GM19240 (cell line): ENCODE measurements around the gene FH.

Source experiments
- DNase-seq: peaks from one replicate; pipeline ENCODE4 v3.0.0; 2011; ENCODE audit warnings: low spot score; ENCODE audit not compliant: insufficient read length

FH gene

DNA sequence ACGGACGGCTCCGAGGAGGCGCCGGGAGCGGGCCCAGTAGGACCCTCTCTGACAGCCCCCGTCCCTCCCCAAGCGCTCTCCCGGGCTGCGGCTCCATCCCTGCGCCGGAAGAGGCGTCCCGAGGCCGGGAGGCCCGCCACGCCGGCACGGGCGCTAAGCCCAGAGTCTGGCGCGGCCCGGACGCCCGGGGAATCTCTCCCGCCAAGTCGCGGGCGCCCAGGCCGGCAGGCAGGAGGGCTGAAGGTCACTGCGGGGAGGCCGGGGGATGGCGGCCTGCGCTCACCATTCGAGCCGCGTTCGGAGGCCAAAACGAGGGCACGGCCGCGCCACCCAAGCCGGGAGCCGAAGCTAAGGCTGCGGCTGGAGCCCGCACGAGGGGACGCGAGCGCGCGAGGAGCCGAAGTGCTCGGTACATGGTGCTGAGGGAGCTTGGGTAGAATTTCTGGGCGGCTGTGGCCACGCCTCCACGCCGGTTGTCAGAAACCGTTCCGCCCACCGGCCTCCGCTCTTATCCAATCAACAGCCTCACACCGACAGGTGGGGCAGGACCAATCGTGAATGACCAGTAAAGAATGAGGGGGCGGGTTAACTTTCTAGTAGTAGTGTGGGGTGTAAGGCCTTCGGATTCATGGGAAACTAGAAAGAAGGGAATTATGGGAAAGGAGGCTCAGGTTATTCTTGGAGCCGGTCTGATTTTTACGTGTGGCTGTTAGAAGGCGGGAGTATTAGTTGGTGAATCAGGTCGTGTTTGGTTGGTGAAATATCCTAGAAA lies at the start of gene FH:
Gene FH, minus strand, starts transcription at position 448 of the 772 bp plus-strand sequence. Its CDS starts 33 bp downstream, at position 415.
- peak; percentile 57 for DNase-seq

DNA sequence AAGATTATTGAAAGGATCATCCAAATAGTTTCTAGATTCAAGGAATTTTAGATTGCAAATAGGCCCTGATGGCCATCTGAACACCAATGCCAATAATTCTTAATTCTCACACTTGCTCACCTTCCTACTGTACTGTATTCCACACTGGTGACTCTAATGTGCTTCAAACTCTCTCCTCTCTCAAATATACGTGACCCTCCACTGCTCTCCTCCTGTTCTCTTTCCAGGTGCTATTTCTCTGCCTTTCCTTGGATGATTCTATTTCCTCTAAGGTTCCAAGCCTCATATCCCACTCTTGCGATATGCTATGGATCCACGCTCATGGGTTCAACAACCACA lies 41.3 kb upstream of the FH start:
- DNase-seq: no peak

DNA sequence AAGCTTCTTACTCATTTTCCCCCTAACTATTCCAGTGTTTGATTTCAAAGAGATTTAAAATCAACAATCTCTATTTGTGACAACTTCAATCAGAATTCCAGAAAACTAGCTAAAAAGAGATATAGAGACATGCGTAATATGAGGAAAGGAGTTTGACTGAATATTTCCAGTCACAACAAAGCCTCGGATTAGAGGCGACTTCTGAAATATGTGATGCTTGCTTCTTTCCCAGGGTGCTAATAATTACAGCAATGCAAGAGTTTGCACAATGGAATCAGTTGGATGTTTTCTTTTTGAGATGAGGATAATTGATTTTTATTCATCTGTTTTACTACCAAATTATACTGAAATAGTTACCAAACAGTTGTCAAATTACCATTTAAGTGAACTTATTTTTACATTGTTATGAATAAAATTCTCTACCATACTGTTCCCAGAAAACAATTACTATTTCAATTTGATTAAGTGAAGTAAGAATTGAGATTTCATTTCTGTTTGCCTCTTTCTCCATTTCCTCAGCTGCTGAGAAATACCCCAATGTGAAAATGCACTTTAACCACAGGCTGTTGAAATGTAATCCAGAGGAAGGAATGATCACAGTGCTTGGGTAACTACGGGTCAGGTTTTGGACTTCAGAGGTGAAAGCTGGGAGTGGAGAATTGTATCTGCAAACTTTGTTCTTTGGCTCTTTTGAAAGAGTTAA lies 40.7 kb upstream of the FH start:
- no peak for DNase-seq

DNA sequence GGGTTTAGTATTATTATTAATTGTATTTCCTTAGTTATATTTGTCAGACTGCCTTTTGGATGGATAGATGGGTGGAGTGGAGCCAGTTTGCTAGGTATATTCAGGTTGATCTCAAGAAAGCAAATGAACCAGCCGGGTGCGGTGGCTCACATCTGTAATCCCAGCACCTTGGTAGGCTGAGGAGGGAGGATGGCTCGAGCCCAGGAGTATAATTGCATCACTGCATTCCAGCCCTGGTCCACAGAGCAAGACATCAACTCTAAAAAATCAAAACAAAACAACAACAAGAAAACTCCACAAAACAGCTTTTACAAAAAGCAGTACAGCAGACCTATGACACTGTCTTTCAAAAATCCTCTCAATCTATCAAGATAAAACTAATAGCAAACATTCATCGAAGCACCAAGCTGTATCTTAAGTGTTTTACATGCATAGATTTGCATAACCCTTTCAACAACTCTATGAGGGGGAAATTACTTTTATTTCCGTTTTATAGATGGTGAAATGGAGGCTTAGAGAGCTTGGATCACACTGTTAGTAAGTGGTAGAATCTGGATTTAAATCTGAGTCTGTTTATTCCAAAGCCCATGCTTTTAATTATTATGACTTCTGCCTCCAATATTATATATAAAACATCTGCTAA lies 38.1 kb upstream of the FH start:
- no peak for DNase-seq

DNA sequence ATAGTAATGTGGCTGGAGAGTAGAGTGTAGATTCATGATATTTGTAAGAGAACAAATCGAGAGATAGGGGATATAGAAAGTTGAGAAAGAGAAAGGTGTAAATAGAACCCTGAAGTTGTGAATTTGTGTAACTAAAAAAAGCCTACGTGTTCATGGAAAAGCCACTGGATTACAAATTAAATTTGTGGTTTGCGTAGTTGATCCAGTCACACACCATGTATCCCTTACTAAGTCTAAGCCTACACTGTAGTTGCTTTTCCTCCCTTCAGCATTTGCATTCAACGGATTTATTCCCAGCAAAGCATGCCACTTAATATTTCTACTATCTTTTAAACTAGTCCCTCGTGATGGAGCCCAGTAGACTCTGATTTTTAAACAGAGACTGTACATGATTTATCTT lies 37.5 kb upstream of the FH start:
- no peak for DNase-seq

DNA sequence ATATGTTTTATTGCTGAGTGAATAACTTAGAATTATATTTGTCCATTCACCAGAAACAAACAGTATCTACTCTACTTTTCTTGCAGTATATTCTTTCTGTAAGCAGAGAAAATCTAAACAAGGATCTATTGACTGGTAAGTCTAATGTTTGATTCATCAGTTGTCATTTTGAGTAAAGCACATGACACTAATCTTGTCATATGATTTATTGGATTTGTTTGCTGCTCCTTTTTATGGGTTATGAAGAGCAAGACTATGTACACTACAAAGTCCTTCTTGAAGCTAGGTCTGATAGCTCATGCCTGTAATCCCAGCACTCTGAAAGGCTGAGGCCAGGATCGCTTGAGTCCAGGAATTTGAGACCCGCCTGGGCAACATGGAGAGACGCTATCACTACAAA lies 36.0 kb upstream of the FH start:
- DNase-seq: no peak

DNA sequence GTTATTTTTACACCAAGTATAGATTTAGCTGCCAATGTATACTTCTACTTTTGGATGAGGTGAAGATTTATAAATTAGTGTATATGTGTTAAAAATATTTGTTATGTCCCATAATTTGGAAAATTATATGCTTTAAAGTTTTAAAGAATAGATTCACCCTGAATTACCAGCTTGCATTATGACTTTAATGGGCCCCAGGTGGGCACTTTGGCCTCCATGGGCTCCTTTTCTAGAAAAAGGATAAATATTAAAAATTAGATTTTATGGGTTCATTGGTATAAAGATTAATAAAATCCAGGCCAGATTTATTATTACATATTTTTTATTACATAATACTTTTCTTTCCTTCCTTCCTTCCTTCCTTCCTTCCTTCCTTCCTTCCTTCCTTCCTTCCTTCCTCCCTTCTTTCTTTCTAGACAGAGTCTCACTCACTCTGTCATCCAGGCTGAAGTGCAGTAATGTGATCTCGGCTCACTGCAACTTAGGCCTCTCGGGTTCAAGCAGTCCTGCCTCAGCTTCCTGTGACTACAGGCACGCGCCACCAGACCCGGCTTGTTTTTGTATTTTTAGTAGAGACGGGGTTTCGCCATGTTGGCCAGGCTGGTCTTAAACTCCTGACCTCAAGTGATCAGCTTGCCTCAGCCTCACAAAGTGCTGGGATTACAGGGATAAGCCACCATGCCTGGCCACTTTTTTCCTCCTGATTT lies 34.5 kb upstream of the FH start:
- no peak for DNase-seq

DNA sequence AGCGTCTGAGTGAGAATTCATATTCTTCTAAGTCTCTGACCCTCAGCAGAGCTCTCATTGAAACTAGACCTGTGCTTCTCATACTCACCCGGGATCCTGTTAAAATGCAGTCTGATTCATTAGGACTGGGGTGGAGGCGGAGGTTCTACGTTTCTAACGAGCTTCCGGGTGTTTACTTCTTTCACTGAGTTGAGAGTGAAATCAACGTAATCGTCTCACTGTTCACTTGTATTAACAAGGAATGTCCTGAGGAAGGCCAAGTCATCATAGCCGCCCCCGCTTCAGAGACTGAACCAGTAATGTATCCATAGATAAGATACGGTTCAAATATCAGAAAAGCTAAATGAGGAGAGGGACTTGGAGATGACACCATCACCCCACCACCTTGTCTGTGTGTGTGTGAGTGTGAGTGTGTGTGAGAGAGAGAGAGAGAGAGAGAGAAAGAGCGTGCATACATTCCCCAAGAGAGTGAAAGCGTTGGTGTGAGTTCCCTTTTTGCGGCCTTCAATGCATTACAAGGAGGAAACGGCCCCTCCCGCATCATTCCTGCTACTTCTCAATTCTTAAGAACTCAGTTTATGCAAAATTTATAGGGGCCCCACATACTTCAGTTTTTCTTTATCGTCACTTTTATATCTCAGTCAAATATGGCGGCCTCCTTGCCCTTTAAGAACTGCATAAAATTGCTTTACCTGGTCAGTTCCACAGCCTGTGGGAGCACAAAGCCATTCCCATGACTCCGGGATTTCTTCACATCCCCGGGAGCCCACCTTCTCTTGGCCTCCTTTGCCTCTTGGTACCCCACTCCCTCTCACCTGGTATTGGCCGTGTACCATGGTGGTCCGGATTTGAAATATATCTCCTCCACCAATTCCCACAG lies 32.4 kb upstream of the FH start:
- DNase-seq: no peak

DNA sequence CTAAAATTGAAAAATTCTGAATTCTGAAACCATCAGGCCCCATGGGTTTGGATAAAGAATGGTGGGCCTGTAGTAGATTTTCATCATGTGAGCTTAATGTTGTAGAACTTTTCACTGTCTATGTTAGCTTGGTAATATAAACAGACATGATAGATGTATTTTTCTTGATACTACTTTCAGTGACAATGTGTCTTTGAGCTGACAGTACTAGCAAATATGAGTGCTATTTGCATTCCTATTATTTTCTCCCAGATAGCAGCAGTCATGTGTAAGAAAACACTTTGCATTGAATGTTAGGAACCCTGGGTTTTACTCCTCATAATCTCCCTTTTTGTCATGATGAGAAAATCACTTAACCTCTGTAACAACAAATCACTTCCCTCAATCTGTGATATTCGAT lies 30.8 kb upstream of the FH start:
- DNase-seq: no peak

DNA sequence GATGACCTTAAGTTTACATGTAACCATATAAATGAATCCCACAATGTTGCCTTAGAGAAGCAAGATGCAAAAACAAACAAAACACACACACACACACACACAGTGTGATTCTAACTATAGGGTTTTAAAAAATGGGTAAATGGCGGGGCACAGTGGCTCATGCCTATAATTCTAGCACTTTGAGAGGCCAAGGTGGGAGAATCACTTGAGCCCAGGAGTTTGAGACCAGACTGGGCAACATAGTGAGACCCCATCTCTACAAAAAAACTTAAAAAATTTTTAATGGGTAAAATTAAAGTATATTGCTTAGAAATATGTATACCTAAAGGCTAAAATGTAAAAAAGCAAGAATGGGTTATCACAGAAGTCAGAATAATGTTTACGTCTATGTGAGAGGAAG lies 28.5 kb upstream of the FH start:
- no peak for DNase-seq

DNA sequence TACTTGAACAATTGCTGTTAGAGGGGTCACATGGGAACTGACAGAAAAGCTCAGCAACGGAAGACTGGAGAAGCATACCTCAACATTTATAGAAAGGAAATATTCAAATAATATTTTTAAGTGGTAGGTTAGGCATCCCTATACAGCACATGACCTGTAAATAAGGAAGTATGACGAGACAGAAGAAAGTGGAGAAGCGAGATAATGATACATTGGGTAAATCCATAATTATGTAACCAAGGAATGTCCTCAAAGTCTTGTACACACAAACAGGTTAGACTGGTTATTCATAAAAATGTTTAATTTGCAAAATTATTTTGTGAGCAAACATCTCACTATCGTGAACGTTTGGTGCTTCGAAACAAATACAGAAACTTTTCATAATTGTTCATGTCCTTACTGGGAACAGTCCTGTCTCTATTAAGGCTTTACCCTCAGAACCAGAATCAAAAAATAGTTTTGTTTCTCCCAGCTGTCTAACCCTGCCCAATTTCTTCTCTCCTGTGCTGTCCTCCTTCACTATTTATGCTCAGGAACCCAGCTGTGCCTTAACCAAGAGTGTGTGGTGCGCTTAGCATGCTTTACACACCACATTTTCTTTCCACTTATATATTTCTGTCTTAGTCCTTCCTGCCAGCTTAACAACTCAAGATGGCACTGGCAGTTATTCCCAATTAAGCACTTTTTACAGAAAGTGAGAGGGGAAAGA lies 22.8 kb upstream of the FH start:
- no peak for DNase-seq

DNA sequence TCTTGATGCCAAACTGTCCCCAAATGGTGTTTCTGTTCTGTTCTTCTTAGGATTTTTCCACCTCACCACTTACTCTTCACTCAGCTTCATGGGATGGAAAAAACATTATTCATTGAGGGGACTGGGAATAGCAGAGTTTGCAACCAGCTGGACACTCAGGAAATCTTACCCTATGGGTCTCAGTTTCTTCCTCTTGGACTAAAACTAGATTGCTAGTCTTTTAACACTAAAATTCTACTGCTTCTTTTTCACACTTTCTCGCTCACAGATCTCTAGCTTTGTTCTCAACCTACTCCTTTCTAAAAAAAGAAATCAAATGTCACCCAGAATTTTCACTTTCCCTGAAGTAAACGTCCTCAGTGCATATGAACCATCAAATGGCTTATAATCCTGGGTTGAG lies 17.4 kb upstream of the FH start:
- DNase-seq: no peak

DNA sequence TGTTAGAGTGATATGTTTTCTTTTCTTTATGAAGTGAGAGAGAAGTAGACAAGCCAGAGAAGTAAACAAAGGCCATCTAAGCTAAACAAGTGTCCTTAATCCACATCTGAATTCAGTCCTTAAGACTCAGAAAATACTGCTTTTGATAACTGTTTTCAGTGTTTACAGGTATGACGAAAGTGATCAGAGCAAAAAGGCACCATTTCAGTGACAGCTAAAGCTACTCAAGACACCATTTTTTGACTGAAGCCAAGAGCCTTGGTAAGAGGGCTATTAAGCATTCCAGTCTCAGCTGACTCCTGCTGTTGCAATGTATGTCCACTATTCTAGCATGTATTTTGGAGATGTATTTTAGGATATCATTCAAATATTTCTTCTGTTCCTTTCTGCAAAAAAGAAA lies 16.7 kb upstream of the FH start:
- no peak for DNase-seq

DNA sequence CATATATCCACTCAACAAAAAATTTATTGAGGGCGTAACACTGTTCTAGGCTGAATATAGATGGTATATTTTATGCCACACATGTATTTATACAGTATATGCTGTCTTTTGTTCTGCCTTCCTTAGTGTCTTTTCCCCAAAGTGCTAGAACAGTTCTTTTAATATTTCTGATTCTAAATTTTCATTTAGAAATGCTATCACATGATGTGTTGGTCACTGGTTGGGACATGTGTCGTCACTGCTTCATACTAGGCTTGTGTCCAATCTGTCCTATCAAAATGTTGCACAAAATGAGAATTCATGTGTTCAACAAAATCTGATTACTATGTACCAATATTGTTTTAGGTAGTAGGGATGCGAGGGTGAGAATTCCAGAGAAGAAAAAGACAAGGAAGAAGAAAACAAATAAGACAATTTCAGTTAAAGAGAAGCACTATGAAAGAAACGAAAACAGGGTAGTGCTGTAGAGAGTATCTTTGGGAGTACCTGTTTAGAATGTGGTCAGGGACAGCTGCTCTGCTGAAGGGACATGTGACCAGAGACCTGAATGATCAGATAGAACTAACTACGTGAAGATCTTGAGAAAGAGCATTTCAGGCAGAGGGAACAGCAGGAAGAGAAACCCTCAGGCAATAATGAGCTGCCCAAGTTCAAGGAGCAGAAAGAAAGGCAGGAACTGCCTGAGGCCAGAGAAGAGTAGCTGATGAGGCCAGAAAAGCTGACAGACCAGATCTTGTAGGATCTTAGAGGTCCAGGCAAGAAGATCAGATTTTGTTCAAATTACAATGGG lies 14.0 kb upstream of the FH start:
- DNase-seq: no peak

DNA sequence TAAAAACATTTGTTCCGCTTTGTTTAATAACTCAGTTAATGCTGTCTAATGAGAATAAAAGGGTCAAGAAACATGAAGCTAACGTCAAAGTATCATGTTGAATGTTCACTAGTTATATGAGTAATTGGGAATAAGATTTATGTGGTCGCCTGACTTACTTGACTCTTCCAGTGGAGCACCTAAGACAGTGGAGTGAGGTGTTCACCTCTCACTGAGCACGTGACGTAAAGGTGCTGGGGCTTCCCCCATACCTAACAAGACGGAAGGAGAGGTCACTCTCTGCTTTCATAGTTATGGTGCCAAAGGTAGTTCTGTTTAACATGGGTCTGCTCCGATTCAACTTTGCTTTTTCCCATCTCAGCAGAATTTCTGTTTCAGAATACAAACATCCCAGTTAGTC lies 13.3 kb upstream of the FH start:
- DNase-seq: no peak

DNA sequence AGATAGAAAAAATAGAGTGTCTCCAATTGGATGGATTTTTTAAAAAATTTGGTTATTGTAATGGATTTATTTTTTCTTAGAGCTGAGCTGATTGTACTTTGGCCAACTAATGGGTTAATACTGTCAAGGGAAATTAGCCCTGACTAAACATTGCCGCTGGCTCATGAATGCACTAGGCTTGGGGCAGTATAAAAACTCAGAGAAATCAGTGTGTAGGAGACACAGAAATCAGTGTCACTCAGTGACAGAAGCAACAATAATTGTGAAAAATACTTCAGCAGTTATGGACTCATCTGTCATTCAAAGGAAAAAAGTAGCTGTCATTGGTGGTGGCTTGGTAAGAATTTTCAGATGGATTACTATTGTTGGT lies 12.6 kb upstream of the FH start, which contains the start of gene KMO:
Gene KMO, plus strand, starts transcription at position 217 of the 370 bp plus-strand sequence. Its CDS starts 67 bp downstream, at position 284.
- no peak for DNase-seq

DNA sequence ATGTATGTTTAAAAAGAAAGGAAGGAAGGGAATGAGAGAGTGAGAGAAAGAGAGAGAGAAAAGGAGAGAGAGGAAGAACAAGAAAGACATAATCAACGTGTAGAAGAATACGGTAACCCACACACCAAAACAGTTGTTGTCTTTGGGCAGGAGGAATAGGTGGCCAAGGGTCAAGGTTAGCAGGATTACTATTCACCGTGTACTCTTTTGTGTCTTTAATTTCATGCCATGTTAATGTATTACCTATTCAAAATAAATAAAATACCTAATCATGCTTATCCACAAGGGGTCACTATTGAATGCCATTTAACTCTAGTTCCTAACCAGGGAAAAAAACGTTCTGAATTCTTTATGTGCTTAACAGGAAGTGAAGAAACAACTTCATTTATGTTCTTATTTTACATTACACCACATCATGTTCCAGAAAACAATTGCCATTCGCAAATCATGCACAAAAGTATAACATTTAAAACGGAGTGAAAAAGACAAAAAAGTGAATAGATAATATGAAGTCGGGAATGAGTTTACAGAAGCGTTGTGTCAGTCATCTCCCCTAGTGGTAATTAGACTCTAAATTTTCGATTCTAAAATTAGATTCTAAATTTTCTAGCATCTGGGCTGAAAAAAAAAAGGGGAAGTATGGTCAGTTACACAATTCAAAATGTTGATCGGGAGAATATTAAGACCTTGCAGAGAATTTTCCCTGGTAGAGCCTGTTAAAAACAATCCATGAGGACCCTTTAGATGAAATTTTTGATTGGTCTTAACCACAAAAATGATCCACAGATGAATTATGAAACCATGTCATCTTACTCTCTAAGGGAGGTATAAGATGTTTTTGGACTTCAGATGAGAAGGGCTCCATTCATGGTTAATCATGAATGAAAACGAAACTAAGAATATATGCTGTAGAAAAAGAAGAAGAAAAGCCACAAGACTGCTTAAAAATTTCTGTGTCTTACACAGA lies 11.9 kb upstream of the FH start:
- no peak for DNase-seq

DNA sequence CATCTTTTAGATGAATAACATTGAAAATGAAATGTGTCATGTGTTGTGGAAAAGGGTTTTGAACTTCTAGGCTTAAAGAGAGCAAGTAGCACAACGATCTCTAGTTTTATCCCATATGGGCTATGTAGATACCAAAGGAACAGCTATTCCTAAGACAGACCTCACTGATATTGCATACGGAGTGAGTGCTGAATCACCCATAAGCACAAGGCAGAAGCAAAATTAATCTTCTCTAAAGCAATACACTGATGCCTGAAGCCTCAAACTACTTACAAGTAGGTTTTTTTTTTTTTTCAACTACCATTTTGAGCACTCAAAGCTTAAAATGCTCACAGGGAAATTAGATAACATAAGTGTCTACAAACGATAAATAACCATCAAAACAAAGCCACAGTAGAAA lies 7.6 kb upstream of the FH start:
- DNase-seq: no peak
